ENCODE results near the gene LIG4. TPM values are rescaled to one million over a fixed set of nuclear protein-coding genes. Genes with fewer than 3 reads are reported as not detected.

LIG4 gene
- total RNA-seq, result 1 to 10 TPM; 5.7 to 6.1 TPM

DNA sequence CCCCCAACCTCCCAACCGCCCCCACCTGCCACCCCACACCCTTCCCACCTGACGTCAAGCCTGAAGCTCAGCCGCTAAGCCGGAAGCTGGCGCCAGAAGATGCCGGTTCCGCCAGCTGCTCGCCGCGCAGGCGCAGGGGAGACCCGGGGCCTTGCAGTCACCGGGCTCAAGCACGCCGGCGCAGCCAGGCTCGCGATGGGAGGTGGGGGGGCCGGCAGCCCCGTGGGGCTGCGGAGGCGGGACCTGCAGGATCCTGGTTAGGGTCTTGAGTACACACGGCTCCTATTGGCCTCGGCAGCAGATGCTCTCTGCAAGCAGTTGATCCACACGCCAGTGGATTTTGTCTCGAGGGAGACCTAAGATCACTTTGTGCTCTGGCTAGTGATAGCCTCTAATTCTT, at the start of gene LIG4:
Gene LIG4, minus strand, starts transcription at position 101 of the 400 bp plus-strand sequence. CDS start 4,268 bp downstream, outside the sequence.
- TF ChIP-seq, protein P1, sequence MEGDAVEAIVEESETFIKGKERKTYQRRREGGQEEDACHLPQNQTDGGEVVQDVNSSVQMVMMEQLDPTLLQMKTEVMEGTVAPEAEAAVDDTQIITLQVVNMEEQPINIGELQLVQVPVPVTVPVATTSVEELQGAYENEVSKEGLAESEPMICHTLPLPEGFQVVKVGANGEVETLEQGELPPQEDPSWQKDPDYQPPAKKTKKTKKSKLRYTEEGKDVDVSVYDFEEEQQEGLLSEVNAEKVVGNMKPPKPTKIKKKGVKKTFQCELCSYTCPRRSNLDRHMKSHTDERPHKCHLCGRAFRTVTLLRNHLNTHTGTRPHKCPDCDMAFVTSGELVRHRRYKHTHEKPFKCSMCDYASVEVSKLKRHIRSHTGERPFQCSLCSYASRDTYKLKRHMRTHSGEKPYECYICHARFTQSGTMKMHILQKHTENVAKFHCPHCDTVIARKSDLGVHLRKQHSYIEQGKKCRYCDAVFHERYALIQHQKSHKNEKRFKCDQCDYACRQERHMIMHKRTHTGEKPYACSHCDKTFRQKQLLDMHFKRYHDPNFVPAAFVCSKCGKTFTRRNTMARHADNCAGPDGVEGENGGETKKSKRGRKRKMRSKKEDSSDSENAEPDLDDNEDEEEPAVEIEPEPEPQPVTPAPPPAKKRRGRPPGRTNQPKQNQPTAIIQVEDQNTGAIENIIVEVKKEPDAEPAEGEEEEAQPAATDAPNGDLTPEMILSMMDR (IDR thresholded peaks at IDR 0.05), result no peak
- intact Hi-C loops (cut with micrococcal nuclease), result no loop called here
- Mint-ChIP-seq H3K27me3 (no peaks in the 10 kb centered on the region), H3K4me1 (ENCODE audit: low read depth) (peaks cover 36% of the 10 kb centered on the region), H3K9me3 (peaks cover 3% of the 10 kb centered on the region), H3K27ac (peak within 1 kb of the TSS; percentile 95), H3K4me3 (peak within 1 kb of the TSS; percentile 87), H3K36me3 (ENCODE audit: low read depth) (peaks cover 22% of the 10 kb centered on the region)
- DNase-seq (peak; percentile 90), ATAC-seq (peak; percentile 76)
- CTCF ChIA-PET, result no interaction called here
- POLR2A ChIA-PET, result no interaction called here

GRCh38 chr13:108263621-108264355, 48.5 kb upstream of the LIG4 start:
- H3K27ac Mint-ChIP-seq, result no peak overlapping the region
- no peaks in the 10 kb centered on the region for H3K27me3 Mint-ChIP-seq
- no peaks in the 10 kb centered on the region for H3K9me3 Mint-ChIP-seq
- no peak for DNase-seq
- ATAC-seq, result no peak
- ChIA-PET CTCF (no interaction called here), POLR2A (no interaction called here)
- TF ChIP-seq, protein P1 (IDR thresholded peaks at IDR 0.05), result no peak
- peaks cover 3% of the 10 kb centered on the region for H3K36me3 Mint-ChIP-seq (ENCODE audit: low read depth)
- H3K4me1 Mint-ChIP-seq (ENCODE audit: low read depth), result peaks cover 15% of the 10 kb centered on the region
- no peak overlapping the region for H3K4me3 Mint-ChIP-seq
- intact Hi-C loops (cut with micrococcal nuclease), result no loop called here

- no peak overlapping the region for H3K27ac Mint-ChIP-seq
- POLR2A ChIA-PET, result no interaction called here
- CTCF ChIA-PET, result no interaction called here
- no peak for DNase-seq
- no peak for ATAC-seq
- H3K4me3 Mint-ChIP-seq, result no peak overlapping the region
- intact Hi-C loops (cut with micrococcal nuclease), result no loop called here
- TF ChIP-seq, protein P1 (IDR thresholded peaks at IDR 0.05), result no peak
- H3K9me3 Mint-ChIP-seq, result peaks cover 5% of the 10 kb centered on the region
- H3K4me1 Mint-ChIP-seq (ENCODE audit: low read depth), result no peaks in the 10 kb centered on the region
- H3K36me3 Mint-ChIP-seq (ENCODE audit: low read depth), result peaks cover 7% of the 10 kb centered on the region
- H3K27me3 Mint-ChIP-seq, result no peaks in the 10 kb centered on the region
Measured at GRCh38 chr13:108257248-108257647, 41.9 kb upstream of the LIG4 start.

- H3K4me3 Mint-ChIP-seq, result no peak overlapping the region
Measured at GRCh38 chr13:108249150-108249549, 33.8 kb upstream of the LIG4 start.

DNA sequence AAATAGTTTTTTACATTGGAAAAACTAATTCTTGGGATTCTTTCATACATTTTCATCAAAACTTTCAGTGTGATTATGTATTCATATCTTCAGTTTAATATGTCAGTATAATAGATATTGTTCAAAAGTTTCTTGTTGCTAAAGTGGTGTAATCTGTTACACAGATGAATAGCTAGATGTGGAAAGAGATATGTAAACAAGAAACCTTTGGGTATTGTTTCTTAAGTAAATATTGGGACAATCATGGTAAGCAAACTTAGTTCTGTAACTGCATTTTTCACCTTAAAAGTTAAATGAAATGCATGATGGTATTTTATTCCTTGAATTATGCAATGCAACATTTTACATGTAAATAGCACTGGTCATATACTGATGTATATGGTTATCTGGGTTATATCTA, 15.0 kb upstream of the LIG4 start:
- POLR2A ChIA-PET, result interaction anchor here (0.7 kb wide), 1 partner anchor 17 kb away, joined by 3 read pairs; no protein-coding TSS in a partner anchor
- Mint-ChIP-seq H3K36me3 (ENCODE audit: low read depth) (peaks cover 14% of the 10 kb centered on the region), H3K4me3 (no peak overlapping the region), H3K27me3 (no peaks in the 10 kb centered on the region), H3K9me3 (no peaks in the 10 kb centered on the region), H3K27ac (no peak overlapping the region), H3K4me1 (ENCODE audit: low read depth) (peaks cover 31% of the 10 kb centered on the region)
- ATAC-seq, result no peak
- CTCF ChIA-PET, result no interaction called here
- TF ChIP-seq, protein P1 (IDR thresholded peaks at IDR 0.05), result no peak
- no peak for DNase-seq
- intact Hi-C loops (cut with micrococcal nuclease), result no loop called here

More at GRCh38 chr13:108249150-108249549, 33.8 kb upstream of the LIG4 start:
- DNase-seq (no peak), ATAC-seq (no peak)
- peaks cover 30% of the 10 kb centered on the region for H3K9me3 Mint-ChIP-seq
- H3K27ac Mint-ChIP-seq, result no peak overlapping the region
- intact Hi-C loops (cut with micrococcal nuclease), result no loop called here
- H3K4me1 Mint-ChIP-seq (ENCODE audit: low read depth), result peaks cover 5% of the 10 kb centered on the region
- no peaks in the 10 kb centered on the region for H3K27me3 Mint-ChIP-seq
- TF ChIP-seq, protein P1 (IDR thresholded peaks at IDR 0.05), result no peak
- ChIA-PET POLR2A (no interaction called here), CTCF (no interaction called here)
- H3K36me3 Mint-ChIP-seq (ENCODE audit: low read depth), result peaks cover 9% of the 10 kb centered on the region

Data from activated CD8-positive, alpha-beta T cell treated with anti-CD3 and anti-CD28 coated beads for 36 hours (primary cell).